ENCODE measurements around the gene PARP11.
A peak's percentile ranks its signal among the peaks of the same experiment; 100 is the strongest.

PARP11 gene

GRCh38 chr12:3872800-3873636 is at the start of gene PARP11:
Gene PARP11, minus strand, starts transcription at chr12:3873399. Its CDS starts 170 bp downstream, at chr12:3873229.
- DNase-seq (ENCODE audit: low read depth) = peak; percentile 97

- no peak for DNase-seq (ENCODE audit: low read depth)
These were observed 48.8 kb upstream of the PARP11 start for GRCh38 chr12:3922033-3922432.

- no peak for DNase-seq (ENCODE audit: low read depth)
These were observed 48.3 kb upstream of the PARP11 start for GRCh38 chr12:3921526-3921925.

GRCh38 chr12:3921151-3921471 is 47.9 kb upstream of the PARP11 start:
- no peak for DNase-seq (ENCODE audit: low read depth)

- DNase-seq (ENCODE audit: low read depth) = no peak
These were observed 47.4 kb upstream of the PARP11 start for GRCh38 chr12:3920351-3921150.

GRCh38 chr12:3913278-3913677 is 40.1 kb upstream of the PARP11 start:
- no peak for DNase-seq (ENCODE audit: low read depth)

- no peak for DNase-seq (ENCODE audit: low read depth)
These were observed 39.7 kb upstream of the PARP11 start for GRCh38 chr12:3912863-3913262.

- no peak for DNase-seq (ENCODE audit: low read depth)
These were observed 38.2 kb upstream of the PARP11 start for GRCh38 chr12:3911409-3911808.

- no peak for DNase-seq (ENCODE audit: low read depth)
These were observed 32.5 kb upstream of the PARP11 start for GRCh38 chr12:3905664-3906063.

- DNase-seq (ENCODE audit: low read depth) = no peak
These were observed 31.8 kb upstream of the PARP11 start for GRCh38 chr12:3904999-3905398.

GRCh38 chr12:3902921-3903320 is 29.7 kb upstream of the PARP11 start:
- DNase-seq (ENCODE audit: low read depth) = no peak

- no peak for DNase-seq (ENCODE audit: low read depth)
These were observed 27.9 kb upstream of the PARP11 start for GRCh38 chr12:3901116-3901515.

GRCh38 chr12:3898756-3899155 is 25.6 kb upstream of the PARP11 start:
- no peak for DNase-seq (ENCODE audit: low read depth)

- no peak for DNase-seq (ENCODE audit: low read depth)
These were observed 24.3 kb upstream of the PARP11 start for GRCh38 chr12:3897371-3897971.

GRCh38 chr12:3896801-3897351 is 23.7 kb upstream of the PARP11 start:
- DNase-seq (ENCODE audit: low read depth) = no peak

GRCh38 chr12:3896356-3896755 is 23.2 kb upstream of the PARP11 start:
- DNase-seq (ENCODE audit: low read depth) = no peak

GRCh38 chr12:3892631-3893030 is 19.4 kb upstream of the PARP11 start:
- no peak for DNase-seq (ENCODE audit: low read depth)

GRCh38 chr12:3891201-3891600 is 18.0 kb upstream of the PARP11 start:
- DNase-seq (ENCODE audit: low read depth) = no peak

- DNase-seq (ENCODE audit: low read depth) = no peak
These were observed 15.5 kb upstream of the PARP11 start for GRCh38 chr12:3888659-3889058.

GRCh38 chr12:3885277-3886094 is 12.3 kb upstream of the PARP11 start:
- DNase-seq (ENCODE audit: low read depth) = no peak

GRCh38 chr12:3884671-3885070 is 11.5 kb upstream of the PARP11 start:
- DNase-seq (ENCODE audit: low read depth) = no peak

Measured in stimulated activated CD8-positive, alpha-beta memory T cell treated with anti-CD3 and anti-CD28 coated beads, Interleukin-7, amount 100 ng/mL, for 24 hours (primary cell).